ENCODE data around the gene IRF3. TPM values are rescaled to one million over a fixed set of nuclear protein-coding genes. Genes with fewer than 3 reads are reported as not detected.

Gene IRF3
- total and polyA plus RNA-seq, 2 donors (not counting 1 experiment from before 2014, with no cell fraction given): 233 to 262 TPM

DNA sequence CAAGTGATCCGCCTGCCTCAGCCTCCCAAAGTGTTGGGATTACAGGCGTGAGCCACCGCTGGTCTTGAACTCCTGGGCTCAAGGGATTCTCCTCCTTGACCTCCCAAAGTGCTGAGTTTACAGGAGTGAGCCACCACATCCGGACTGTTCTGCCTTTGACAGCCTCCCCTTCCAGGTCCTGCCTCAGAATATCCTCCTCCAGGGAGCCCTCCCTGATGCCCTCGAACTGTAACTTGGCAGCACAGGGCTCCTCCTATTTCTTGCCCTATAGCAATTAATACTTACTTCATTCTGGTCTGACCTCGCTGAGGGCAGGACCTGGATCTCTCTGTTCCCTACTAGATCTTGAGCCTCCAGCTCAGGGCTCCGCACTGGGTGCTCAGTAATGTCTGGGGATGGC, 31.2 kb upstream of the IRF3 start:
- no peak overlapping the region for H3K9ac ChIP-seq (ENCODE audit: low read length)
- Mint-ChIP-seq H3K4me1 (no peaks in the 10 kb centered on the region), H3K9me3 (ENCODE audit: insufficient read depth) (no peaks in the 10 kb centered on the region), H3K27me3 (peaks cover 15% of the 10 kb centered on the region), H3K4me3 (no peak overlapping the region), H3K27ac (no peak overlapping the region)
- H3K79me2 ChIP-seq (ENCODE audit: control insufficient read depth, insufficient read depth, low read length): no peaks in the 10 kb centered on the region
- H3K4me1 ChIP-seq (ENCODE audit: control insufficient read depth in 2 of 2, insufficient read depth in 2 of 2, low read length in 2 of 2): peaks cover 0 to under 1% of the 10 kb centered on the region in 2 donors
- ATAC-seq (ENCODE audit: low read depth) (no peak), DNase-seq (no peak)
- H3K9me3 ChIP-seq (ENCODE audit: control extremely low read depth in 1 of 3, control insufficient read depth in 2 of 3, insufficient read depth in 1 of 3, low read length in 2 of 3): no peaks in the 10 kb centered on the region
- TF ChIP-seq EZH2 (IDR thresholded peaks at IDR 0.05; ENCODE audit: borderline replicate concordance, insufficient read depth, low read depth, low read length, poor library complexity, severe bottlenecking): no peak
- TF ChIP-seq, protein P1, sequence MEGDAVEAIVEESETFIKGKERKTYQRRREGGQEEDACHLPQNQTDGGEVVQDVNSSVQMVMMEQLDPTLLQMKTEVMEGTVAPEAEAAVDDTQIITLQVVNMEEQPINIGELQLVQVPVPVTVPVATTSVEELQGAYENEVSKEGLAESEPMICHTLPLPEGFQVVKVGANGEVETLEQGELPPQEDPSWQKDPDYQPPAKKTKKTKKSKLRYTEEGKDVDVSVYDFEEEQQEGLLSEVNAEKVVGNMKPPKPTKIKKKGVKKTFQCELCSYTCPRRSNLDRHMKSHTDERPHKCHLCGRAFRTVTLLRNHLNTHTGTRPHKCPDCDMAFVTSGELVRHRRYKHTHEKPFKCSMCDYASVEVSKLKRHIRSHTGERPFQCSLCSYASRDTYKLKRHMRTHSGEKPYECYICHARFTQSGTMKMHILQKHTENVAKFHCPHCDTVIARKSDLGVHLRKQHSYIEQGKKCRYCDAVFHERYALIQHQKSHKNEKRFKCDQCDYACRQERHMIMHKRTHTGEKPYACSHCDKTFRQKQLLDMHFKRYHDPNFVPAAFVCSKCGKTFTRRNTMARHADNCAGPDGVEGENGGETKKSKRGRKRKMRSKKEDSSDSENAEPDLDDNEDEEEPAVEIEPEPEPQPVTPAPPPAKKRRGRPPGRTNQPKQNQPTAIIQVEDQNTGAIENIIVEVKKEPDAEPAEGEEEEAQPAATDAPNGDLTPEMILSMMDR (IDR thresholded peaks at IDR 0.05): no peak
- WGBS (ENCODE audit: insufficient coverage): 91% methylated on average over 7 of the region's 7 CpGs
- ChIA-PET POLR2A (no interaction called here), CTCF (no interaction called here)
- H4K20me1 ChIP-seq (ENCODE audit: control insufficient read depth, insufficient read depth, low read length, poor library complexity, severe bottlenecking): no peaks in the 10 kb centered on the region
- no peak overlapping the region for H2AFZ ChIP-seq (ENCODE audit: insufficient read depth, low read depth, low read length, poor library complexity, severe bottlenecking)
- no peak overlapping the region for H3K4me2 ChIP-seq (replicated peaks; ENCODE audit: low read depth, low read length, poor library complexity, severe bottlenecking)
- H3K4me3 ChIP-seq (ENCODE audit: control extremely low read depth in 1 of 5, extremely low read depth in 1 of 5, insufficient read depth in 1 of 5, low read depth in 2 of 5, low read length in 4 of 5): no peak overlapping the region
- H3K27ac ChIP-seq (ENCODE audit: low read length in 2 of 2): no peak overlapping the region
- intact Hi-C loops (cut with micrococcal nuclease): no loop called here
- H3K27me3 ChIP-seq (replicated peaks in 1 of 4; ENCODE audit: control extremely low read depth in 1 of 4, control insufficient read depth in 3 of 4, insufficient read depth in 4 of 4, low read length in 3 of 4): peaks cover 0 to 10% (median 2%) of the 10 kb centered on the region in 4 experiments
- H3K36me3 ChIP-seq (replicated peaks in 1 of 2; ENCODE audit: control extremely low read depth in 1 of 2, control insufficient read depth in 1 of 2, extremely low read depth in 1 of 2, insufficient read depth in 2 of 2, low read length in 1 of 2): no peaks in the 10 kb centered on the region

DNA sequence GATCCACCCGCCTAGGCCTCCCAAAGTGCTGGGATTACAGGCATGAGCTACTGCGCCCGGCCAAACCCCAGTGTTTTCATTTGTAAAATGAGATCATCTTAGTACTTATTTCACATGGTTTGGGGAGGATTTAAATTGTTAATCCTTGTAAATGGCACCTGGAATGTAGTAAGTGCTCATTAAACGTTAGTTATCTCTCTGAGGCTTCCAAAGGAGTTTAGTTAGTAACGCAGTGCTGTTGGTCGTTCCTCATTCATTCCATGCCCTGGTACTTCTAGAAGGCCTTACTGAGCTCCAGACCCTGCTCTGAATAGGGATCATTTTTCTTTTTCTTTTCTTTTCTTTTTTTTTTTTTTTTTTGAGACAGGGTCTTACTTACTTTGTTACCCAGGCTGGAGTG, 30.5 kb upstream of the IRF3 start:
- 100% methylated on average over 1 of the region's 6 CpGs for WGBS (ENCODE audit: insufficient coverage)
- ATAC-seq (ENCODE audit: low read depth) (no peak), DNase-seq (no peak)
- ChIA-PET POLR2A (no interaction called here), CTCF (no interaction called here)
- Histone ChIP-seq H3K4me3 (ENCODE audit: control extremely low read depth in 1 of 5, extremely low read depth in 1 of 5, insufficient read depth in 1 of 5, low read depth in 2 of 5, low read length in 4 of 5) (no peak overlapping the region), H3K4me1 (ENCODE audit: control insufficient read depth in 2 of 2, insufficient read depth in 2 of 2, low read length in 2 of 2) (peaks cover 7 to 8% of the 10 kb centered on the region in 2 donors), H3K79me2 (ENCODE audit: control insufficient read depth, insufficient read depth, low read length) (no peaks in the 10 kb centered on the region), H3K9me3 (ENCODE audit: control extremely low read depth in 1 of 3, control insufficient read depth in 2 of 3, insufficient read depth in 1 of 3, low read length in 2 of 3) (no peaks in the 10 kb centered on the region), H3K36me3 (replicated peaks in 1 of 2; ENCODE audit: control extremely low read depth in 1 of 2, control insufficient read depth in 1 of 2, extremely low read depth in 1 of 2, insufficient read depth in 2 of 2, low read length in 1 of 2) (no peaks in the 10 kb centered on the region), H4K20me1 (ENCODE audit: control insufficient read depth, insufficient read depth, low read length, poor library complexity, severe bottlenecking) (no peaks in the 10 kb centered on the region), H3K27ac (ENCODE audit: low read length in 2 of 2) (no peak overlapping the region), H3K4me2 (replicated peaks; ENCODE audit: low read depth, low read length, poor library complexity, severe bottlenecking) (no peak overlapping the region), H3K27me3 (replicated peaks in 1 of 4; ENCODE audit: control extremely low read depth in 1 of 4, control insufficient read depth in 3 of 4, insufficient read depth in 4 of 4, low read length in 3 of 4) (peaks cover 0 to 17% (median 5%) of the 10 kb centered on the region in 4 experiments), H2AFZ (ENCODE audit: insufficient read depth, low read depth, low read length, poor library complexity, severe bottlenecking) (no peak overlapping the region), H3K9ac (ENCODE audit: low read length) (no peak overlapping the region)
- H3K4me3 Mint-ChIP-seq: no peak overlapping the region
- TF ChIP-seq EZH2 (IDR thresholded peaks at IDR 0.05; ENCODE audit: borderline replicate concordance, insufficient read depth, low read depth, low read length, poor library complexity, severe bottlenecking): no peak
- TF ChIP-seq, protein P1 (IDR thresholded peaks at IDR 0.05): no peak
- no peak overlapping the region for H3K27ac Mint-ChIP-seq
- intact Hi-C loops (cut with micrococcal nuclease): no loop called here
- peaks cover 21% of the 10 kb centered on the region for H3K27me3 Mint-ChIP-seq
- H3K9me3 Mint-ChIP-seq (ENCODE audit: insufficient read depth): no peaks in the 10 kb centered on the region
- peaks cover 6% of the 10 kb centered on the region for H3K4me1 Mint-ChIP-seq
